Measurements from ENCODE around the gene CHRNA7.

The CHRNA7 gene

DNA sequence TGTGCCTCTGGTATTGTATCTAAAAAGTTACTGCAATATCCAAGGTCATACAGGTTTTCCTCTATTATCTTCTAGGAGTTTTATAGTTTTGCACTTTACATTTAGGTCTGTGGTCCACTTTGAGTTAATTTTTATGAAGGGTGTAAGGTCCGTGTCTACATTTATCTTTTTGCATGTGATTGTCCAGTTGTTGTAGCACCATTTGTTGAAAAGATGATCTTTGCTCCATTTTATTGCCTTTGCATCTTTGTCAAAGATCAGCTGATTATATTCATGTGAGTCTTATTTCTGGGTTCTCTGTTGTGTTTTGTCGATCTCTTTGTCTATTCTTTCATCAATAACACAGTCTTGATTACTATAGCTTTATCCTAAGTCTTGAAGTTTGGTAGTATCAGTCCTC lies 6.7 kb downstream of the CHRNA7 start:
- no peak overlapping the region for H3K27ac ChIP-seq (ENCODE audit: low read depth, low read length, poor library complexity, severe bottlenecking)
- no peaks in the 10 kb centered on the region for H3K27me3 ChIP-seq (ENCODE audit: insufficient read depth, low read length)
- H4K20me1 ChIP-seq (ENCODE audit: insufficient read depth, low read length) = no peaks in the 10 kb centered on the region
- no peak overlapping the region for H2AFZ ChIP-seq (ENCODE audit: low read length)
- H3K9ac ChIP-seq (ENCODE audit: low read length) = no peak overlapping the region
- H3K9me2 ChIP-seq (ENCODE audit: low read depth, low read length) = no peaks in the 10 kb centered on the region
- H3K4me1 ChIP-seq (ENCODE audit: insufficient read depth, low read length, severe bottlenecking) = no peaks in the 10 kb centered on the region
- no peaks in the 10 kb centered on the region for H3K9me3 ChIP-seq (ENCODE audit: low read length)
- H3K4me3 ChIP-seq (ENCODE audit: low read depth, low read length, poor library complexity, severe bottlenecking) = no peak overlapping the region
- H3K36me3 ChIP-seq (ENCODE audit: insufficient read depth, low read length) = no peaks in the 10 kb centered on the region
- H3K4me2 ChIP-seq (ENCODE audit: low read length) = no peak overlapping the region
- TF ChIP-seq CTCF (IDR thresholded peaks at IDR 0.05; ENCODE audit: low read length) = no peak
- no peak for TF ChIP-seq EZH2 (IDR thresholded peaks at IDR 0.05; ENCODE audit: borderline replicate concordance, low read length)
- no peaks in the 10 kb centered on the region for H3K79me2 ChIP-seq (ENCODE audit: insufficient read depth, low read length)
- H3F3A ChIP-seq (ENCODE audit: insufficient read depth, low read length) = no peaks in the 10 kb centered on the region

DNA sequence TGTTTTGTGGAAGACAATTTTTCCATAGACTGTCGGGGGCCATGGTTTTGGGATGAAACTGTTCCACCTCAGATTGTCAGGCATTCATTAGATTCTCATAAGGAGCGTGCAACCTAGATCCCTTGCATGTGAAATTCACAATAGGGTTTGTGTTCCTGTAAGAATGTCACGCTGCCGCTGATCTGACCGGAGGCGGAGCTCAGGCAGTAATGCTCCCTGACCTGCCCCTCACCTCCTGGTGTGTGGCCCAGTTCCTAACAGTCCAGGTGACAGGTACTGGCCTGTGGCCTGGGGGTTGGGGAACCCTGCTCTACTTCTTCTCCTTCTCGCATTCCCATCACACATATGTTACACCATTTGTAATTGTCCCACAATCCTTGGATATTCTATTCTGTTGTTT lies 11.0 kb downstream of the CHRNA7 start:
- Histone ChIP-seq H3K27me3 (ENCODE audit: insufficient read depth, low read length) (no peaks in the 10 kb centered on the region), H3K9ac (ENCODE audit: low read length) (no peak overlapping the region), H3F3A (ENCODE audit: insufficient read depth, low read length) (no peaks in the 10 kb centered on the region), H4K20me1 (ENCODE audit: insufficient read depth, low read length) (no peaks in the 10 kb centered on the region), H2AFZ (ENCODE audit: low read length) (no peak overlapping the region), H3K9me2 (ENCODE audit: low read depth, low read length) (no peaks in the 10 kb centered on the region), H3K4me2 (ENCODE audit: low read length) (no peak overlapping the region), H3K36me3 (ENCODE audit: insufficient read depth, low read length) (no peaks in the 10 kb centered on the region), H3K9me3 (ENCODE audit: low read length) (no peaks in the 10 kb centered on the region), H3K79me2 (ENCODE audit: insufficient read depth, low read length) (no peaks in the 10 kb centered on the region), H3K4me1 (ENCODE audit: insufficient read depth, low read length, severe bottlenecking) (no peaks in the 10 kb centered on the region), H3K27ac (ENCODE audit: low read depth, low read length, poor library complexity, severe bottlenecking) (no peak overlapping the region), H3K4me3 (ENCODE audit: low read depth, low read length, poor library complexity, severe bottlenecking) (no peak overlapping the region)
- no peak for TF ChIP-seq CTCF (IDR thresholded peaks at IDR 0.05; ENCODE audit: low read length)
- TF ChIP-seq EZH2 (IDR thresholded peaks at IDR 0.05; ENCODE audit: borderline replicate concordance, low read length) = no peak

- Histone ChIP-seq H4K20me1 (ENCODE audit: insufficient read depth, low read length) (no peaks in the 10 kb centered on the region), H3F3A (ENCODE audit: insufficient read depth, low read length) (no peaks in the 10 kb centered on the region), H3K4me3 (ENCODE audit: low read depth, low read length, poor library complexity, severe bottlenecking) (no peak overlapping the region), H2AFZ (ENCODE audit: low read length) (no peak overlapping the region), H3K36me3 (ENCODE audit: insufficient read depth, low read length) (no peaks in the 10 kb centered on the region), H3K9ac (ENCODE audit: low read length) (no peak overlapping the region), H3K79me2 (ENCODE audit: insufficient read depth, low read length) (no peaks in the 10 kb centered on the region), H3K9me3 (ENCODE audit: low read length) (no peaks in the 10 kb centered on the region), H3K4me1 (ENCODE audit: insufficient read depth, low read length, severe bottlenecking) (no peaks in the 10 kb centered on the region), H3K4me2 (ENCODE audit: low read length) (no peak overlapping the region), H3K9me2 (ENCODE audit: low read depth, low read length) (no peaks in the 10 kb centered on the region), H3K27me3 (ENCODE audit: insufficient read depth, low read length) (no peaks in the 10 kb centered on the region), H3K27ac (ENCODE audit: low read depth, low read length, poor library complexity, severe bottlenecking) (no peak overlapping the region)
- TF ChIP-seq CTCF (IDR thresholded peaks at IDR 0.05; ENCODE audit: low read length) (no peak), EZH2 (IDR thresholded peaks at IDR 0.05; ENCODE audit: borderline replicate concordance, low read length) (no peak)
These were observed 12.1 kb downstream of the CHRNA7 start for GRCh38 chr15:32042269-32042972.

Measured in OCI-LY1 (cell line).